Type B pancreatic cell (in vitro differentiated cells): ENCODE measurements around the gene IMMT. TPM values are rescaled to one million over a fixed set of nuclear protein-coding genes. Genes with fewer than 3 reads are reported as not detected.

ENCODE experiments used
- DNase-seq: peaks from one replicate; pipeline ENCODE4 v3.0.0; 2021; ENCODE audit warnings: mixed read lengths; ENCODE audit not compliant: unreplicated experiment; ENCODE audit errors: extremely low spot score
- H3K27ac Mint-ChIP-seq: 2 replicates; pipeline ENCODE4 v1.8.0; 2021; ENCODE audit warnings: mild to moderate bottlenecking, mixed read lengths
- H3K27me3 Mint-ChIP-seq: 2 replicates; pipeline ENCODE4 v1.8.0; 2021; ENCODE audit warnings: mixed read lengths
- H3K36me3 Mint-ChIP-seq: 2 replicates; pipeline ENCODE4 v1.8.0; 2021; ENCODE audit warnings: mixed read lengths
- H3K4me1 Mint-ChIP-seq: one replicate; pipeline ENCODE4 v1.8.0; 2021; ENCODE audit warnings: mixed read lengths; ENCODE audit not compliant: unreplicated experiment
- H3K4me3 Mint-ChIP-seq: 2 replicates; pipeline ENCODE4 v1.8.0; 2021; ENCODE audit warnings: mild to moderate bottlenecking, mixed read lengths
- H3K9me3 Mint-ChIP-seq: 2 replicates; pipeline ENCODE4 v1.8.0; 2021; ENCODE audit warnings: mixed read lengths
- total RNA-seq: library from RNA; stranded (reverse); gene quantifications from 2 replicates; pipeline ENCODE4 v1.2.1, GENCODE V29; 2021; ENCODE audit warnings: low replicate concordance
- TF ChIP-seq, protein P1 (sequence below): fragments of 200-600 bp; sonication (generic); conservative IDR thresholded peaks from 2 replicates; pipeline ENCODE4 v1.5.0; 2021; ENCODE audit warnings: antibody characterized with exemption, mild to moderate bottlenecking

The IMMT gene
- total RNA-seq, 1 donor from 2014 or later = 108 TPM

GRCh38 chr2:86219896-86220295 lies 24.6 kb upstream of the IMMT start:
- no peak overlapping the region for H3K4me3 Mint-ChIP-seq
- TF ChIP-seq, protein P1, sequence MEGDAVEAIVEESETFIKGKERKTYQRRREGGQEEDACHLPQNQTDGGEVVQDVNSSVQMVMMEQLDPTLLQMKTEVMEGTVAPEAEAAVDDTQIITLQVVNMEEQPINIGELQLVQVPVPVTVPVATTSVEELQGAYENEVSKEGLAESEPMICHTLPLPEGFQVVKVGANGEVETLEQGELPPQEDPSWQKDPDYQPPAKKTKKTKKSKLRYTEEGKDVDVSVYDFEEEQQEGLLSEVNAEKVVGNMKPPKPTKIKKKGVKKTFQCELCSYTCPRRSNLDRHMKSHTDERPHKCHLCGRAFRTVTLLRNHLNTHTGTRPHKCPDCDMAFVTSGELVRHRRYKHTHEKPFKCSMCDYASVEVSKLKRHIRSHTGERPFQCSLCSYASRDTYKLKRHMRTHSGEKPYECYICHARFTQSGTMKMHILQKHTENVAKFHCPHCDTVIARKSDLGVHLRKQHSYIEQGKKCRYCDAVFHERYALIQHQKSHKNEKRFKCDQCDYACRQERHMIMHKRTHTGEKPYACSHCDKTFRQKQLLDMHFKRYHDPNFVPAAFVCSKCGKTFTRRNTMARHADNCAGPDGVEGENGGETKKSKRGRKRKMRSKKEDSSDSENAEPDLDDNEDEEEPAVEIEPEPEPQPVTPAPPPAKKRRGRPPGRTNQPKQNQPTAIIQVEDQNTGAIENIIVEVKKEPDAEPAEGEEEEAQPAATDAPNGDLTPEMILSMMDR = no peak
- no peaks in the 10 kb centered on the region for H3K36me3 Mint-ChIP-seq
- H3K27me3 Mint-ChIP-seq = no peaks in the 10 kb centered on the region
- DNase-seq = no peak
- H3K4me1 Mint-ChIP-seq = peaks cover 29% of the 10 kb centered on the region
- no peak overlapping the region for H3K27ac Mint-ChIP-seq
- H3K9me3 Mint-ChIP-seq = no peaks in the 10 kb centered on the region

- Mint-ChIP-seq H3K4me1 (peaks cover 20% of the 10 kb centered on the region), H3K4me3 (no peak overlapping the region), H3K27me3 (no peaks in the 10 kb centered on the region), H3K36me3 (no peaks in the 10 kb centered on the region), H3K27ac (no peak overlapping the region), H3K9me3 (no peaks in the 10 kb centered on the region)
- TF ChIP-seq, protein P1 = no peak
- DNase-seq = no peak
Observed at GRCh38 chr2:86218124-86218523, 22.9 kb upstream of the IMMT start.

DNA sequence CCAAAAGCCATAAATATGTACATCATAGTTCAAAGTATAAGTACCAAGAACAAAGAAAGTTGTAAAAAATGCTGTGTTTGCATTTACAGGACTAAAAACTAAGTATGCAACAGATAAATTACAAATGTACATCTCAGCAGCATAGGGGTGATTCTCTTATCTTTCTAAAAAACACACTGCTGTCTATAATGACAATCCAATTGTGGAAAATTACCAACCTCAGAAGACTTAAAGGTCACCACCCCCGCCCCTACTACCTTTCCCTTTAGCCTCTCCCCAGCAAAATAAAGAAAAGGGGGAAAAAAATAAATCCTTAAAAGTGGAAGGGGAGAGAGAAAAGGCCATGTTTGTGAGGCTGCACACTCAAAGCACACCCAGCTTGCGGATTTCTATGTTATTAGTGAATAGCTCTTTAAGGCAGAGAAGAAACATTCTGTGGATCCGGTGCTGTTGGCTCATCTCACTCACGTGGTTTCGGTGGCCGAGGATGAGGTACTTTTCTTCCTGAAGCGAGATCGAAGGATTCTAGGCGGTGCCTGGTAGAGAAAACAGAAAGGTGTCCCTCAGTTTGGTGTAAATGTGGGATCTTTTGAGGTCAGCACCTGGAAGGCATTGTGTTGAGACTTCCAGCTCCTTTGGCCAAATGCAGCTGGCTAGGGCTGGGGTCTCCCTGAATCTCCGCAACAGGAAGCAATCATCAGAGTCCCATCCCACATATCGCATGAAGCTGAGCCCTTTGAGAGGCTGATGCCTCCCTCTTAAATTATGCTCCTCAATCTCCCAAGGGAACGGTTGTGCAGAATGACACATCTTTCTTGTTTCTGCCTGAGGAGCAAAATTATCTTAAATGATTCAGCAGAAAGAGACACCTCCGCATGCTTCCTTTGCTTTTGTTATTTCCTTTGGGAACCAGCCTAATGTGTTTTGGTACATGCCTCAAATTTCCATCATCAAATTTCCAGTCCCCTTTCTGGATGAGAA lies 21.6 kb upstream of the IMMT start:
- H3K27me3 Mint-ChIP-seq = no peaks in the 10 kb centered on the region
- H3K4me3 Mint-ChIP-seq = no peak overlapping the region
- peaks cover 13% of the 10 kb centered on the region for H3K4me1 Mint-ChIP-seq
- H3K9me3 Mint-ChIP-seq = no peaks in the 10 kb centered on the region
- H3K27ac Mint-ChIP-seq = no peak overlapping the region
- H3K36me3 Mint-ChIP-seq = peaks cover 7% of the 10 kb centered on the region
- TF ChIP-seq, protein P1 = no peak
- peak; percentile 42 for DNase-seq

GRCh38 chr2:86214503-86214832 lies 19.2 kb upstream of the IMMT start:
- no peak overlapping the region for H3K4me3 Mint-ChIP-seq
- DNase-seq = no peak
- H3K36me3 Mint-ChIP-seq = peaks cover 23% of the 10 kb centered on the region
- H3K27me3 Mint-ChIP-seq = no peaks in the 10 kb centered on the region
- peaks cover 13% of the 10 kb centered on the region for H3K4me1 Mint-ChIP-seq
- TF ChIP-seq, protein P1 = no peak
- no peak overlapping the region for H3K27ac Mint-ChIP-seq
- no peaks in the 10 kb centered on the region for H3K9me3 Mint-ChIP-seq

DNA sequence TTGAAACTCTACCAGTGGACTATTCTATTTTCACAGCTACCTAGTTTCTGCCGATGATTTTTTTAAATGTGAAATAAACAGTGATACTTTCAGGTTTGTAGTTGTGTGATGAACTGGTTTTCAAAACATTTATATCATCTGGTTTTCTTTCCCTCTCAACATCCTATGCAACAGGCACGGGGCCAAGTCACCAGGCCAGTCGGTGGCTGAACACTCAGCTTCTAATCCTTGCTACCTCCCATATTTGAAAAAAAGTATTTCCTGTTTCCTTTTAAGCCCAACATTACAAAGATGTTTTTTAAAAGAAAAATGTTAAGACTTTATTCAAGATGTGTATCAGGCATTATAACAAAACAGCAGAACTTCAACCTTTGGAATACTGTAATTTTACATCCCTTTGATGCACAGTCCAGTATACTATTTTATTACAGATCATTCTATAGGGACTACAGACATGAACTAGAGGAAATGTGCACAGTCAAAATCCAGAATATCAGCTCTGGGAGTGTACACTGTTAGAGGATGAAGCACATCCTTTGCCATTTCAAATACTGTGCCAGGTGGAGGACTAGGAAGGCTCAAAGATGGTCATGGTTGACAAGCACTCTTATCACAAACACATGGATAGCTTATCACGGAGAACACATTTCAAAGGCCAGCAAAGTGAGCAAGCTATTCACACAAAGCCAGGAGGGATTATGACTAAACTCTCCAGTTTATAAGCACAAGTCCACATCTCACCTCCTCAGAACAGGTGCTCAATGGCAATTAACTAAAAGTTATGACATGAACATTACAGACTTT lies 18.6 kb upstream of the IMMT start:
- Mint-ChIP-seq H3K36me3 (peaks cover 23% of the 10 kb centered on the region), H3K4me3 (no peak overlapping the region), H3K27me3 (no peaks in the 10 kb centered on the region), H3K4me1 (peaks cover 13% of the 10 kb centered on the region), H3K27ac (no peak overlapping the region), H3K9me3 (no peaks in the 10 kb centered on the region)
- peak; percentile 16 for DNase-seq
- TF ChIP-seq, protein P1 = no peak
